Vagina (tissue), 2 donors: Measurements from ENCODE around the gene SGTA. TPM values are rescaled to one million over a fixed set of nuclear protein-coding genes. Genes with fewer than 3 reads are reported as not detected.

Source experiments
- DNase-seq, 2 donors: peaks; one replicate each; pipeline ENCODE4 v3.0.0-alpha.2; 2017; ENCODE audit errors: extremely low spot score in 2 of 2
- H3K27ac ChIP-seq: fragments of 200-600 bp; sonication (generic); one replicate; pipeline ENCODE4 v1.5.1; 2019
- H3K27me3 ChIP-seq: fragments of 200-600 bp; sonication (generic); one replicate; pipeline ENCODE4 v1.5.1; 2019
- H3K36me3 ChIP-seq, 2 donors: fragments of 200-600 bp; sonication (generic); one replicate each; pipeline ENCODE4 v1.5.1; 2017 to 2019
- H3K4me1 ChIP-seq: fragments of 200-600 bp; sonication (generic); one replicate; pipeline ENCODE4 v1.5.1; 2019
- H3K4me3 ChIP-seq, 2 donors: fragments of 200-600 bp; sonication (generic); 1 replicate in 1 of 2; 2 replicates in 1 of 2; pipeline ENCODE4 v1.5.1; 2016 to 2019
- H3K9me3 ChIP-seq: fragments of 200-600 bp; sonication (generic); one replicate; pipeline ENCODE4 v1.5.1; 2019
- CTCF ChIP-seq, 3 experiments: fragments of 450-650 bp in 2 of 3; fragments of 200-600 bp in 1 of 3; sonication (generic) in 1 of 3; IDR thresholded peaks; one replicate each; pipeline ENCODE4 v1.5.1; 2017 to 2019; ENCODE audit warnings: antibody characterized with exemption in 3 of 3, mild to moderate bottlenecking in 2 of 3, moderate library complexity in 2 of 3
- POLR2A ChIP-seq, 2 donors: fragments of 450-650 bp; IDR thresholded peaks; one replicate each; pipeline ENCODE4 v1.6.1; 2017; ENCODE audit warnings: antibody characterized with exemption in 2 of 2, mild to moderate bottlenecking in 2 of 2, moderate library complexity in 2 of 2
- POLR2AphosphoS5 ChIP-seq, 2 donors: sonication (generic); formaldehyde crosslinking; IDR thresholded peaks; one replicate each; pipeline ENCODE4 v1.9.0; 2017; ENCODE audit warnings: antibody characterized with exemption in 2 of 2, mild to moderate bottlenecking in 2 of 2, low read depth in 1 of 2; ENCODE audit not compliant: insufficient read depth in 1 of 2
- intact Hi-C: fragments of 100-400 bp; cut with DNase I; formaldehyde crosslinking; loops from one replicate; pipeline ENCODE4 v1.15.1; 2023
- total RNA-seq: library from RNA; depleted of rRNA; stranded (reverse); fragments of >200 nt; gene quantifications from one replicate; pipeline ENCODE4 v1.2.3, GENCODE V29; 2016

The SGTA gene
- total RNA-seq, 1 donor from 2014 or later = 58.4 TPM

- intact Hi-C loops = no loop called here
- Histone ChIP-seq H3K27ac (no peak overlapping the region), H3K9me3 (no peaks in the 10 kb centered on the region), H3K4me3 (no peak overlapping the region), H3K27me3 (no peaks in the 10 kb centered on the region), H3K4me1 (peaks cover 13% of the 10 kb centered on the region), H3K36me3 (peaks cover 0 to 23% of the 10 kb centered on the region in 2 donors)
- TF ChIP-seq CTCF (IDR thresholded peaks at IDR 0.05) (no peak), POLR2AphosphoS5 (IDR thresholded peaks at IDR 0.05; ENCODE audit: insufficient read depth in 1 of 2, low read depth in 1 of 2) (no peak), POLR2A (IDR thresholded peaks at IDR 0.05) (no peak)
- DNase-seq = no peak
Observed at GRCh38 chr19:2734589-2735288, 48.3 kb downstream of the SGTA start.

- peaks cover 0 to 23% of the 10 kb centered on the region in 2 donors for H3K36me3 ChIP-seq
- H3K27me3 ChIP-seq = no peaks in the 10 kb centered on the region
- TF ChIP-seq POLR2AphosphoS5 (IDR thresholded peaks at IDR 0.05; ENCODE audit: insufficient read depth in 1 of 2, low read depth in 1 of 2) (no peak), CTCF (IDR thresholded peaks at IDR 0.05) (no peak), POLR2A (IDR thresholded peaks at IDR 0.05) (no peak)
- H3K4me3 ChIP-seq = no peak overlapping the region
- no peak overlapping the region for H3K27ac ChIP-seq
- H3K9me3 ChIP-seq = no peaks in the 10 kb centered on the region
- DNase-seq = no peak
- intact Hi-C loops = no loop called here
- H3K4me1 ChIP-seq = peaks cover 8% of the 10 kb centered on the region
Observed at GRCh38 chr19:2733930-2734588, 49.0 kb downstream of the SGTA start.

GRCh38 chr19:2732883-2733282 lies 50.2 kb downstream of the SGTA start:
- H3K4me1 ChIP-seq = no peaks in the 10 kb centered on the region
- H3K27me3 ChIP-seq = no peaks in the 10 kb centered on the region
- no peak for DNase-seq
- peaks cover 0 to 23% of the 10 kb centered on the region in 2 donors for H3K36me3 ChIP-seq
- no peak overlapping the region for H3K4me3 ChIP-seq
- H3K9me3 ChIP-seq = no peaks in the 10 kb centered on the region
- TF ChIP-seq CTCF (IDR thresholded peaks at IDR 0.05) = no peak
- H3K27ac ChIP-seq = no peak overlapping the region
- intact Hi-C loops = no loop called here

- H3K9me3 ChIP-seq = no peaks in the 10 kb centered on the region
- no peak for DNase-seq
- H3K27ac ChIP-seq = no peak overlapping the region
- no peak overlapping the region for H3K4me3 ChIP-seq
- TF ChIP-seq CTCF (IDR thresholded peaks at IDR 0.05) (no peak), POLR2A (IDR thresholded peaks at IDR 0.05) (no peak), POLR2AphosphoS5 (IDR thresholded peaks at IDR 0.05; ENCODE audit: insufficient read depth in 1 of 2, low read depth in 1 of 2) (no peak)
- H3K27me3 ChIP-seq = no peaks in the 10 kb centered on the region
- intact Hi-C loops = no loop called here
- H3K4me1 ChIP-seq = peaks cover under 1% of the 10 kb centered on the region
- H3K36me3 ChIP-seq = peaks cover 0 to 23% of the 10 kb centered on the region in 2 donors
Observed at GRCh38 chr19:2732157-2732725, 50.8 kb downstream of the SGTA start.
